Adrenal gland (tissue), 12 donors: ENCODE measurements around the gene ASB13. TPM values are rescaled to one million over a fixed set of nuclear protein-coding genes. Genes with fewer than 3 reads are reported as not detected.

ENCODE experiments used
- DNase-seq, 7 donors: peaks; one replicate each; pipeline ENCODE4 v3.0.0-alpha.2; 2019 to 2020
- H3K27ac ChIP-seq, 5 donors: fragments of 200-600 bp; sonication (generic) in 4 of 5; 1 replicate in 3 of 5; 2 replicates in 2 of 5; pipeline versions ENCODE4 v1.5.1 to v1.8.0; 2016 to 2020; ENCODE audit warnings: mild to moderate bottlenecking in 1 of 5
- H3K27me3 ChIP-seq: fragments of 200-600 bp; 2 replicates; pipeline ENCODE4 v1.8.0; 2021
- H3K36me3 ChIP-seq, 2 donors: fragments of 200-600 bp; replicated peaks in 1 of 2; 1 replicate in 1 of 2; 2 replicates in 1 of 2; pipeline versions ENCODE4 v1.5.1 to v1.8.0; 2018 to 2022
- H3K4me1 ChIP-seq, 2 donors: fragments of 200-600 bp; replicated peaks in 1 of 2; 1 replicate in 1 of 2; 2 replicates in 1 of 2; pipeline versions ENCODE4 v1.5.1 to v1.8.0; 2018 to 2021
- H3K4me3 ChIP-seq, 4 donors: fragments of 200-600 bp; sonication (generic) in 3 of 4; one replicate each; pipeline ENCODE4 v1.5.1; 2016 to 2018
- H3K9me3 ChIP-seq, 3 donors: fragments of 200-600 bp; sonication (generic) in 1 of 3; replicated peaks in 1 of 3; 1 replicate in 2 of 3; 2 replicates in 1 of 3; pipeline versions ENCODE4 v1.5.1 to v1.8.0; 2016 to 2021
- CTCF ChIP-seq, 6 experiments: fragments of 450-650 bp in 4 of 6; fragments of 200-600 bp in 2 of 6; sonication (generic) in 1 of 6; IDR thresholded peaks; 1 replicate in 5 of 6; 2 replicates in 1 of 6; pipeline versions ENCODE4 v1.5.1 to v1.8.0; 2016 to 2021; ENCODE audit warnings: antibody characterized with exemption in 6 of 6, mild to moderate bottlenecking in 2 of 6, moderate library complexity in 1 of 6
- POLR2A ChIP-seq, 2 donors: fragments of 450-650 bp; IDR thresholded peaks; one replicate each; pipeline ENCODE4 v1.6.1; 2017; ENCODE audit warnings: antibody characterized with exemption in 2 of 2, mild to moderate bottlenecking in 2 of 2, moderate library complexity in 1 of 2
- WGBS, 4 donors: extraction: QIAGEN DNeasy Blood & Tissue Kit in 2 of 4; methylation state at CpG; one replicate each; pipeline versions ENCODE4 v1.1.5 to v1.1.7; 2013 to 2017; 5-methylcytosine and 5-hydroxymethylcytosine counted together
- intact Hi-C, 2 donors: fragments of 100-400 bp; cut with DNase I; formaldehyde crosslinking; loops; one replicate each; pipeline versions ENCODE4 v1.14.1 to v1.15.0; 2022 to 2023
- polyA plus RNA-seq, 3 donors: library from polyadenylated mRNA; stranded (reverse); fragments of 200-250 nt in 2 of 3; fragments of 350-450 nt in 1 of 3; fragmentation: Illumina TruSeq in 1 of 3; extraction: RNeasy Lipid Tissue Mini Kit (QIAGEN cat#74804) in 1 of 3; gene quantifications; one replicate each; pipeline ENCODE4 v1.2.3, GENCODE V29; 2013 to 2014
- total RNA-seq, 9 donors: library from RNA; depleted of rRNA in 4 of 9; stranded (reverse); fragments of >200 nt in 4 of 9; fragments of 120-200 nt in 1 of 9; fragmentation: NEBNext Ultra II Directional in 1 of 9; extraction: Animal tissue kit (Norgen Biotek cat#: 25700) in 1 of 9; gene quantifications; one replicate each; pipeline versions ENCODE4 v1.1.0 to v1.2.4, GENCODE V29; 2013 to 2023
- donor health status: healthy with polysubstance abuse.
- donor health status: Bipolar disorder and iron deficiency.
- donor health status: DM: yes; HTN: yes; CAD: no.
- donor health status: DM: no; HTN: no; CAD: no.
- donor health status: DM: no; HTN: no; CAD: no.
- donor health status: DM: yes; HTN: yes; CAD: no.

The ASB13 gene
- total and polyA plus RNA-seq, 12 donors: 24.4 to 65.9 (median 45.9) TPM

- Histone ChIP-seq H3K9me3 (no peaks in the 10 kb centered on the region), H3K27me3 (no peaks in the 10 kb centered on the region), H3K4me3 (no peak overlapping the region), H3K36me3 (no peaks in the 10 kb centered on the region), H3K4me1 (peaks cover 0 to 14% of the 10 kb centered on the region in 2 donors), H3K27ac (no peak overlapping the region)
- 56 to 69% (median 62%) methylated on average over 6 of the region's 6 CpGs for WGBS, 4 donors
- DNase-seq: no peak
- intact Hi-C loops: no loop called here
- TF ChIP-seq CTCF (IDR thresholded peaks at IDR 0.05): no peak
- no peak for TF ChIP-seq POLR2A (IDR thresholded peaks at IDR 0.05)
These were observed 33.1 kb downstream of the ASB13 start for GRCh38 chr10:5633166-5633749.

GRCh38 chr10:5632446-5632845, 33.9 kb downstream of the ASB13 start:
- no peak overlapping the region for H3K4me3 ChIP-seq
- H3K36me3 ChIP-seq: no peaks in the 10 kb centered on the region
- DNase-seq: peak in 3 of 7 donors; percentile 41 to 51 (median 45)
- TF ChIP-seq POLR2A (IDR thresholded peaks at IDR 0.05) (no peak), CTCF (IDR thresholded peaks at IDR 0.05) (no peak)
- H3K27ac ChIP-seq: peak overlapping the region in 2 of 5 donors; percentile 6 to 19
- no peaks in the 10 kb centered on the region for H3K9me3 ChIP-seq
- peaks cover 0 to 16% of the 10 kb centered on the region in 2 donors for H3K4me1 ChIP-seq
- intact Hi-C loops: no loop called here
- no peaks in the 10 kb centered on the region for H3K27me3 ChIP-seq
- 29 to 55% (median 43%) methylated on average over 4 of the region's 4 CpGs for WGBS, 4 donors

DNA sequence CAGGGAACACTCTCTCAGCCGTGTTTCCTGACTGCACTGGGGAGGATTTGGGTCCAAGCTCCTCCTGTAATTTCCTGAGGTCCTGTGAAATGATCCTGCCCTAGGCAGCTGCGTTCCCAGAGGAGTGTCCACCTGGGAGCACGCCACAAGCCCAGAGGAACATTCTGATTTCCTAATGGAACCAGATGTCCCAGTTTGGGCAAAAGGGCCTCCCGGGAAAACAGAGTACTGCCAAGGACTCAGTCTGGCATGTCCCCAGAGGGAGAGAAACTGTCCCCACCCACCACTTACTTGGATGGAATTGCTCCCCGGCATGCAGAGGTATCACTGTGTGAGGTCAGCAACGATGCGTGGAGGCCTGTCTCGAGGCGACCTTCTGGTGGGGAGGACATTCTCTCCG, 34.5 kb downstream of the ASB13 start:
- TF ChIP-seq CTCF (IDR thresholded peaks at IDR 0.05) (no peak), POLR2A (IDR thresholded peaks at IDR 0.05) (no peak)
- Histone ChIP-seq H3K4me3 (no peak overlapping the region), H3K9me3 (no peaks in the 10 kb centered on the region), H3K27ac (peak overlapping the region in 1 of 5 donors; percentile 19), H3K4me1 (peaks cover 0 to 18% of the 10 kb centered on the region in 2 donors), H3K27me3 (no peaks in the 10 kb centered on the region), H3K36me3 (no peaks in the 10 kb centered on the region)
- intact Hi-C loops: no loop called here
- 50 to 64% (median 55%) methylated on average over 9 to 10 of the region's 10 CpGs for WGBS, 4 donors
- peak in 1 of 7 donors; percentile 35 for DNase-seq

DNA sequence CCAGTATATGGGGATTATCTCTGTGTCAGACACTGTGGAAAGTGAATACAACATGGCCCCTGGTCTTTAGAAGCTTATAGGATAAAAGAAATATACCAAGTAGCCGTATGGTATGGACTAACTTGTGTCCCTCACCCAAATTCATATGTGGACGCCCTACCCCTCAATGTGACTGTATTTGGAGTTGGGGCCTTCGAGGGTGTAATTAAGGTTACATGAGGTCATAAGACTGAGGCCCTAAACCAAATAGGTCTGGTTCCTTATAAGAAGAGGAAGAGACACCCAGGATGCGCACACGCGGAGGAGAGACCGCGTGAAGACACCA, 36.3 kb downstream of the ASB13 start:
- Histone ChIP-seq H3K27me3 (no peaks in the 10 kb centered on the region), H3K4me1 (peaks cover 8 to 18% of the 10 kb centered on the region in 2 donors)
- intact Hi-C loops: no loop called here

More for the DNA sequence above, 36.3 kb downstream of the ASB13 start:
- no peak for TF ChIP-seq POLR2A (IDR thresholded peaks at IDR 0.05)
- peak in 1 of 6 experiments; percentile 3 for TF ChIP-seq CTCF (IDR thresholded peaks at IDR 0.05)
- H3K4me3 ChIP-seq: no peak overlapping the region
- no peak overlapping the region for H3K27ac ChIP-seq
- H3K9me3 ChIP-seq: no peaks in the 10 kb centered on the region
- H3K36me3 ChIP-seq: no peaks in the 10 kb centered on the region
- DNase-seq: no peak
- 88 to 93% (median 91%) methylated on average over 8 of the region's 8 CpGs for WGBS, 4 donors
